ENCODE results near the gene CUBN.

DNA sequence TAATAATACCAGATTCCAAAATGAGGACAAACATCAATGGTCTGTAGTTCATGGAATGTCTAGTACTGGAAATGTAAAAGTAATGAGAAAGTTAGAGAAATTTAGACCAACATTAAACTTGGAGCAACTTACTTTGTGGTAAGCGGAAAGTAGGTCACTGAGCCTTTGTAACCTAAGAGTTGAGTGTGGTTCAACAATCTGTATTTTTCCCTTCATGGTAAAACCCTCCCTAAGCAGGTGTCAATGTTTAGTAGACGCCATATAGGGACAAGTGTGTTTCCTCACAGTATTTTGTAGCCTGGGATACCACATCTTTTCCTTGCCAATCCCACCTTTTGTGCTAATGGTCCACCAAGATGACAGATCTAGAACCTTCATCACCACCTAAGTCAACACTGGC, 245.1 kb downstream of the CUBN start:
- TF ChIP-seq, protein P1, sequence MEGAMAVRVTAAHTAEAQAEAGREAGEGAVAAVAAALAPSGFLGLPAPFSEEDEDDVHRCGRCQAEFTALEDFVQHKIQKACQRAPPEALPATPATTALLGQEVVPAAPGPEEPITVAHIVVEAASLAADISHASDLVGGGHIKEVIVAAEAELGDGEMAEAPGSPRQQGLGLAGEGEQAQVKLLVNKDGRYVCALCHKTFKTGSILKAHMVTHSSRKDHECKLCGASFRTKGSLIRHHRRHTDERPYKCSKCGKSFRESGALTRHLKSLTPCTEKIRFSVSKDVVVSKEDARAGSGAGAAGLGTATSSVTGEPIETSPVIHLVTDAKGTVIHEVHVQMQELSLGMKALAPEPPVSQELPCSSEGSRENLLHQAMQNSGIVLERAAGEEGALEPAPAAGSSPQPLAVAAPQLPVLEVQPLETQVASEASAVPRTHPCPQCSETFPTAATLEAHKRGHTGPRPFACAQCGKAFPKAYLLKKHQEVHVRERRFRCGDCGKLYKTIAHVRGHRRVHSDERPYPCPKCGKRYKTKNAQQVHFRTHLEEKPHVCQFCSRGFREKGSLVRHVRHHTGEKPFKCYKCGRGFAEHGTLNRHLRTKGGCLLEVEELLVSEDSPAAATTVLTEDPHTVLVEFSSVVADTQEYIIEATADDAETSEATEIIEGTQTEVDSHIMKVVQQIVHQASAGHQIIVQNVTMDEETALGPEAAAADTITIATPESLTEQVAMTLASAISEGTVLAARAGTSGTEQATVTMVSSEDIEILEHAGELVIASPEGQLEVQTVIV (CRISPR knock-in tag; IDR thresholded peaks at IDR 0.05; ENCODE audit: borderline replicate concordance) = no peak
- no peak for TF ChIP-seq ADNP (tag; IDR thresholded peaks at IDR 0.05)
- TF ChIP-seq SREBF2 (CRISPR knock-in tag; IDR thresholded peaks at IDR 0.05) = no peak
- no peak for TF ChIP-seq DIDO1 (tag; IDR thresholded peaks at IDR 0.05; ENCODE audit: low read depth)
- no peak for TF ChIP-seq KHSRP (IDR thresholded peaks at IDR 0.05)
- TF ChIP-seq MED1 (CRISPR knock-in tag; IDR thresholded peaks at IDR 0.05; ENCODE audit: borderline replicate concordance) = no peak
- TF ChIP-seq, protein P2, sequence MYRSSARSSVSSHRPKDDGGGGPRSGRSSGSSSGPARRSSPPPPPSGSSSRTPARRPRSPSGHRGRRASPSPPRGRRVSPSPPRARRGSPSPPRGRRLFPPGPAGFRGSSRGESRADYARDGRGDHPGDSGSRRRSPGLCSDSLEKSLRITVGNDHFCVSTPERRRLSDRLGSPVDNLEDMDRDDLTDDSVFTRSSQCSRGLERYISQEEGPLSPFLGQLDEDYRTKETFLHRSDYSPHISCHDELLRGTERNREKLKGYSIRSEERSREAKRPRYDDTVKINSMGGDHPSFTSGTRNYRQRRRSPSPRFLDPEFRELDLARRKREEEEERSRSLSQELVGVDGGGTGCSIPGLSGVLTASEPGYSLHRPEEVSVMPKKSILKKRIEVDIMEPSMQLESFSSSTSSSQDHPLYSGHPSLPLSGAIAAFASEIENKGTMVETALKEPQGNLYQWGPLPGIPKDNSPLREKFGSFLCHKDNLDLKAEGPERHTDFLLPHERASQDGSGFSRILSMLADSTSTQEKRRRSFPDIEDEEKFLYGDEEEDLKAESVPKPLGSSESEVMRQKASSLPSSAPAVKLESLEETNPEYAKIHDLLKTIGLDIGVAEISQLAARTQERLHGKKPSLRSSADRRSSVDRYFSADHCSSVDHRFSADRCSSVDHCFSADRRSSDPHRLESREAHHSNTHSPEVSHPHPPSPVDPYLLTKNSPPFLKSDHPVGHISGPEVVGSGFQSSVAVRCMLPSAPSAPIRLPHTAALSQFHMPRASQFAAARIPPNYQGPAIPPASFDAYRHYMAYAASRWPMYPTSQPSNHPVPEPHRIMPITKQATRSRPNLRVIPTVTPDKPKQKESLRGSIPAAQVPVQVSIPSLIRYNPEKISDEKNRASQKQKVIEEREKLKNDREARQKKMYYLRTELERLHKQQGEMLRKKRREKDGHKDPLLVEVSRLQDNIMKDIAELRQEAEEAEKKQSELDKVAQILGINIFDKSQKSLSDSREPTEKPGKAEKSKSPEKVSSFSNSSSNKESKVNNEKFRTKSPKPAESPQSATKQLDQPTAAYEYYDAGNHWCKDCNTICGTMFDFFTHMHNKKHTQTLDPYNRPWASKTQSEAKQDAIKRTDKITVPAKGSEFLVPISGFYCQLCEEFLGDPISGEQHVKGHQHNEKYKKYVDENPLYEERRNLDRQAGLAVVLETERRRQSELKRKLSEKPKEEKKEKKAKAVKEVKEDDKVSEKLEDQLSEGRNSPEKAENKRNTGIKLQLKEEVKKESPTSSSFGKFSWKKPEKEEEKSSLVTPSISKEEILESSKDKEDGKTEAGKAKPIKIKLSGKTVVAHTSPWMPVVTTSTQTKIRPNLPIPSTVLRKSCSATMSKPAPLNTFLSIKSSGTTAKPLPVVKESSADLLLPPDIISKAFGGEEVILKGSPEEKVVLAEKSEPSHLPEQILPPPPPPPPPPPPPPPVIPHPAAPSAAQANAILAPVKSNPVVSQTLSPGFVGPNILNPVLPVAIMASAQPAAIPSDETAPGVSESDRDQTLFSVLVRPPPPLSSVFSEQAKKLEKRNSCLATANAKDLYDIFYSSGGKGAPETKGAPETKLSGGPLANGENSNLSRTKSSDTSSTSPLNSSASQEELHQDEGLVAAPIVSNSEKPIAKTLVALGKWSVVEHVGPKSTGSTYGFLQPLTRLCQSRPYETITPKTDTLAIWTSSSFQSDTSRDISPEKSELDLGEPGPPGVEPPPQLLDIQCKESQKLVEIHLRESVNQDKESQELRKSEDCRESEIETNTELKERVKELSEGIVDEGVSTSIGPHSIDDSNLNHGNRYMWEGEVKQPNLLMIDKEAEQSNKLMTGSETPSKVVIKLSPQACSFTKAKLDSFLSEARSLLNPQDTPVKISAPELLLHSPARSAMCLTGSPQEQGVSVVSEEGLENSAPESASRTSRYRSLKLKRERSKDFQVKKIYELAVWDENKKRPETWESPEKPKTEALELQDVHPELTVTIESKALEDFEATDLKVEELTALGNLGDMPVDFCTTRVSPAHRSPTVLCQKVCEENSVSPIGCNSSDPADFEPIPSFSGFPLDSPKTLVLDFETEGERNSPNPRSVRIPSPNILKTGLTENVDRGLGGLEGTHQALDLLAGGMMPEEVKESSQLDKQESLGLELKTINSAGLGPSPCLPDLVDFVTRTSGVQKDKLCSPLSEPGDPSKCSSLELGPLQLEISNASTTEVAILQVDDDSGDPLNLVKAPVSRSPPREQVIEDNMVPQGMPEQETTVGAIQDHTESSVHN (IDR thresholded peaks at IDR 0.05; ENCODE audit: borderline replicate concordance in 1 of 2, low read depth in 1 of 2) = no peak
- no peak for TF ChIP-seq MCM5 (IDR thresholded peaks at IDR 0.05; ENCODE audit: low read depth)
- no peak for TF ChIP-seq ZNF707 (CRISPR knock-in tag; conservative IDR thresholded peaks at IDR 0.05)
- TF ChIP-seq BCL6 (CRISPR knock-in tag; IDR thresholded peaks at IDR 0.05) = no peak
- no peak for TF ChIP-seq CBX3 (IDR thresholded peaks at IDR 0.05; ENCODE audit: borderline replicate concordance in 1 of 2, low read length in 2 of 2)
- no peak for TF ChIP-seq HNRNPK (IDR thresholded peaks at IDR 0.05; ENCODE audit: low read depth, low read length, poor library complexity, severe bottlenecking)
- no peak for TF ChIP-seq RCOR1 (IDR thresholded peaks at IDR 0.05; ENCODE audit: borderline replicate concordance in 1 of 2, low read depth in 2 of 2, low read length in 2 of 2)

All from K562 (cell line).